ENCODE data around the gene VPS39. TPM values are rescaled to one million over a fixed set of nuclear protein-coding genes. Genes with fewer than 3 reads are reported as not detected.

VPS39 gene
- total and polyA plus RNA-seq, 2 of the 8 experiments (the other 6 are each of a cell fraction or from before 2014, with no cell fraction given): 34.4 to 36.6 TPM

- TF ChIP-seq CTCF (IDR thresholded peaks at IDR 0.05; ENCODE audit: control extremely low read depth in 1 of 3, insufficient read depth in 1 of 3, low read depth in 1 of 3, low read length in 3 of 3) (no peak), TEAD4 (IDR thresholded peaks at IDR 0.05; ENCODE audit: low read depth, low read length) (no peak), GABPA (IDR thresholded peaks at IDR 0.05; ENCODE audit: borderline replicate concordance, insufficient read depth, low read length) (no peak), RBBP5 (IDR thresholded peaks at IDR 0.05; ENCODE audit: borderline replicate concordance, low read depth, low read length) (no peak), TCF12 (IDR thresholded peaks at IDR 0.05; ENCODE audit: low read depth, low read length) (no peak), TAF7 (optimal IDR thresholded peaks at IDR 0.05; ENCODE audit: borderline replicate concordance, low read depth, low read length) (no peak), BCL11A (IDR thresholded peaks at IDR 0.05; ENCODE audit: low read depth in 2 of 2, low read length in 2 of 2) (no peak), NANOG (IDR thresholded peaks at IDR 0.05; ENCODE audit: insufficient read depth, low read depth, low read length, poor library complexity, severe bottlenecking) (no peak), SRF (IDR thresholded peaks at IDR 0.05; ENCODE audit: low read depth, low read length) (no peak), EGR1 (IDR thresholded peaks at IDR 0.05; ENCODE audit: borderline replicate concordance, low read depth, low read length) (no peak), USF2 (IDR thresholded peaks at IDR 0.05; ENCODE audit: low read length) (no peak)
Measured at GRCh38 chr15:42152921-42153698, 55.0 kb downstream of the VPS39 start (continued).
